HL-60 (cell line): ENCODE results near the gene ALPL.

Experiments
- CTCF ChIP-seq: IDR thresholded peaks from one replicate; pipeline ENCODE4 v1.5.1; 2011; ENCODE audit warnings: low read length, control low read depth, inconsistent platforms; ENCODE audit not compliant: insufficient read depth
- GABPA ChIP-seq: IDR thresholded peaks from 2 replicates; pipeline ENCODE4 v1.6.1; 2012; ENCODE audit warnings: low read depth
- POLR2AphosphoS5 ChIP-seq: IDR thresholded peaks from 2 replicates; pipeline ENCODE4 v1.6.1; 2012; ENCODE audit warnings: low read depth
- REST ChIP-seq: IDR thresholded peaks from 2 replicates; pipeline ENCODE4 v1.6.1; 2012; ENCODE audit warnings: low read depth; ENCODE audit not compliant: insufficient replicate concordance

- TF ChIP-seq CTCF (no peak), POLR2AphosphoS5 (no peak), REST (no peak), GABPA (no peak)
Observed at GRCh38 chr1:21532992-21533534, 23.8 kb downstream of the ALPL start.
